ENCODE results near the gene ALMS1.

- no peak for TF ChIP-seq EZH2 (IDR thresholded peaks at IDR 0.05; ENCODE audit: borderline replicate concordance)
- TF ChIP-seq CTCF (IDR thresholded peaks at IDR 0.05; ENCODE audit: poor library complexity): no peak
- no peak for TF ChIP-seq EZH2phosphoT487 (IDR thresholded peaks at IDR 0.05; ENCODE audit: low read depth, severe bottlenecking, unreplicated experiment)
Observed at GRCh38 chr2:73418343-73418742, 32.7 kb downstream of the ALMS1 start.

Data from hepatocyte (in vitro differentiated cells).